Raji (cell line): ENCODE measurements around the gene PPOX.

ENCODE experiments used
- POLR2A ChIP-seq: IDR thresholded peaks from 2 replicates; pipeline ENCODE4 v1.6.1; 2011; ENCODE audit warnings: low read depth, low read length, control low read depth; ENCODE audit not compliant: insufficient read depth

Gene PPOX

DNA sequence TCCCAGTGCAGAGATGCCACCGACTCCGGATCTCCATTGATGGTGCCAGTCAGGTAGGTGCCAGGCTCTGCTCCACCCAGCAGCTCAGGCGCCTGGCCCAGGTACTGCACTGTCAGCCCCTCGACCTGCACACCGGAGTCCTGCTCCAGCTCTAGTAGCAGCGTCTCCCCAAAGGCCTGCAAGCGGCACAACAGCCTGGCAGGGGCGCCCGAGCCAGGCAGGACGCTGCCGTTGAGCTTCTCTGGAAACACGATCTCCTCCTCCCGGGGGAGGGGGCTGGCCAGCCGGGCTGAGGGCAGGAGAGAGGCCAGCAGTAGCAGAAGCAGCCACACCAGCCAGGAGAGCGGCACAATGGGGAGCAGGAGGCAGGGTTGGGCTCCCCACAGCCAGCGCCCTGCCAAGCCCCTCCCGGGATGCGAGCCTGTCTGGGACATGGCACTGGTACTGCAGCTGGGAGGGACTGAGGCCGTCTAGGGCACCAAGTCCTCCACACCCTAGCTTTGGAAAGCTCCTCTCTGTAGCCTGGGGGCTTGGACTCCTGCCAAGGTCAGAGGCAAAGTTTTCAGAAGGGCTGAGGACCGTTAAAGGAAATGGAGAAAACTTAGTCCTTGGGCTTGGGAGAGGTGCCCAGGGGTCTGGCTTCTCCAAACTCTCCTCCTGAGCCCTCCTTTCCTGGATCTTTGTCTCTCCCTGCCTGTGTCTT, 32.1 kb downstream of the PPOX start:
- no peak for TF ChIP-seq POLR2A

DNA sequence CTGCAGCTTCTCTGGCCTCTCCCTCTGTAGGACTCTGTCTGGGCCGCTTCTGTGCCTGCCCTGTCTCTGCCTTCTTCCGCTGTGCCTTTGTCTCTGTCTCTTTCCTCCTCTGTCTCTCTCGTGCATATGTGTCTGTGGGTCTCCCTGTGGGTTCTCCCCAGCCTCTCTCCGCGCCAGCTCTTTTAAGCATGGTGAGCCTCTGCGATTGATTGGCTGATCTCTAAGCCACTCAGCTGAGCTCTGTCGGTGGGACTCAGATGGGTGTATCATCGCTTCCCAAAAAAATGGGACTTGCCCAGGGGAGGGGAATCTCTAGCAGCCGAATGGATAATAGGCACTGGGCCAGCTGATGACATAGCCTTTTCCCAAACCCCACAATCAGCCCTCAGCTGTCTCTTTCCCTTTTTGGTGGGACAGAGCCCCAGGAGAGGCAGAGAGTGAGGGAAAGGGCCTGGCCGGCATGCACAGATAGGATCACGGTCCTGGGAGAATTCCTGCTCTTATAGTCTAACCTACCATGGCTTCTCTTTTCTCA, 32.7 kb downstream of the PPOX start, which contains the start of gene ADAMTS4:
Gene ADAMTS4 (minus strand): TSS at position 158 of the 535 bp plus-strand sequence. CDS start 427 bp downstream, outside the sequence.
- no peak for TF ChIP-seq POLR2A

DNA sequence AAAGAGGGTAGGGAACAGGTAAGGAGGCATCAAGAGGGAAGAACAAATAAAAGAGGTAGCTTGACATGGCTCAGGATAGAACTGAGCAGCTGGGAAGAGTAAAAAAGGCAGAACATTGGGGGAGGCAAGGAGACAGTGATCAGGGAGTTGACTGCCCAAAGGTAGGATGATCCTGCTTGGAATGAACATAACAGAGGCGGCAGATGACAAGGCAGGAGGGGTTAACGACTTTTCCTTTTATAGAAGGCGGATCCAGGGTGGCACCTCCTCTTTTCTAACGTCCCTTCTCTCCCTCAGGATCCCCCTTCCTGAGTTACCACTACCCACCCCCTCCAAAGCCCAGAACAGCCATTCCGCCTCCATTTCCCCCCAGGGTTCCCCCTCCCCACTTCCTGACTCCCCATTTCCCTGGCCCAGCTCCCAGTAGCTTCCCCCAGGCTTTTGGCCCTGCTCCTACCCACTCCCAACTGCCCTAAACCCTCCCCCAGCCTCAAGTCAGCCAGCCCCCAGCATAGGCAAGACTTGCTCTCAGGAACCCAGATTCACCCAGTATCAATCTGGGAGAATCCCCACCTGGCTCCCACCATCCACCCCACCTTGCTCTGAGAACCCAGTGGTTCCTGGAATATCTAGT, 33.4 kb downstream of the PPOX start:
- no peak for TF ChIP-seq POLR2A

DNA sequence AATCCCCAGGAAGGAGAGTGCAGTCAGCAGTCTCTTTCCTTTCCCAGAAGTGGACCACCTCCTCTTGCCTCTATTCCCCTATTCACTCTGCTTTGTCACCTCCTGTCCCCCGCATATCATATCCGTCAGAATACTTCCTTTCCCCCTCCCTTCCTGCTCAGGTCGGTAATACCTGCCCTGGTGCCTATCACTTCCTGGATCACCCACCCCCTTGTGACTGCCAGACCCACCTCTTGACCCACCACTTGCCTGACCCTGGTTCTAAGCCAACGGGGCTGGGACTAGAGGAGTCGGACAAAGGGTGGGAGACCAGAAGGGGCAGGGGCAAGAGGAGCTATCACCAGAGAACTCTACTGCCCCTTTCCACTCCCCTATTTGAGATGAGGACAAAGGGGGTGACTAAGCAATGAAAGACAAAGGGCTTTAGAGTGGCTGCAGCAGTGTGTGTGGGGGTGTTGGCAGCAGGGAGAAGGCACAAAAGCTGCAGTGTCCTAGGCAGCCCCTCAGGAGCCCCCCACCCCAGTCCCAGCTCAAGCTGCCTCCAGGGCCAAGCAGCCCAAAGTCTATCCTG, 34.3 kb downstream of the PPOX start:
- no peak for TF ChIP-seq POLR2A

DNA sequence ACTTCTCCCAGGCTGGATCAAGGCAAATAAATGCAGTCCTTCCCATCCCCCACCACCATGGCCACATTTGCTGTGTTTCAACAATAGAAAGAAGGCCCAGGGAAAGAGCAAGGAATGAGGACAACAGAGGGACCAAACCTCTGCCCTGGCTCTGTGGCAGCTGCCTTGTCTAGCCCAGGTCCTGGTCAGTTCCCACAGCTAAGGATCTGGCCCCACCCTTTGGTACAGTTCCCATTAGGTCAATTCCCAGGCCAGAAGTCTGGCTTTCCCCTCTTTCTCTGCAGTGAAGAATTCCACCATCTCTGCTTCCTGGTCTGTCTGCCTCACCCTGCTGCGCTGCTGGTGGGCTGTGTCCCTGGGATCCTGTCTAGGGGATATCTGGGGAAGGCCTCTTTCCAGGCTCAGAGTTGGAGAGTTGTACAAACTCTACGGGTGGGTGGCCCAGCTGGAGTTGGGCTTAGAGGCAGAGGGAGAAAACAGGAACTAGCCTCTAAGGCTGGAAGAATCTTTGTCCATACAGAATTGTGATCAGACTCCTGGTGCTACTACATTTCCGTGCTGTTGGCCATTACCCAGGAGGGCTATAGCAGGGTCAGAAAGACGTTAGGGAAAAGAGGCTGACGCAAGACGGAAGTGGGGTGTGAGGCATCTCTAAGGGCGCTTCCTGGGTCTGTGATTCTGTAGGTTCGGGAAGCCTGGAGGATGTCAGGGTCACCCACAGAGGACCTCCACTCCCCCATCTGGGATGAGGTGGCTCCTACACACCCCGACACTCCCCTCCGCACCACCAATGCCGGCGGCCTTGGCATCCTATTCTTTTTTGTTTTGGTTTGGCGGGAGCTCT, 35.0 kb downstream of the PPOX start:
- no peak for TF ChIP-seq POLR2A

DNA sequence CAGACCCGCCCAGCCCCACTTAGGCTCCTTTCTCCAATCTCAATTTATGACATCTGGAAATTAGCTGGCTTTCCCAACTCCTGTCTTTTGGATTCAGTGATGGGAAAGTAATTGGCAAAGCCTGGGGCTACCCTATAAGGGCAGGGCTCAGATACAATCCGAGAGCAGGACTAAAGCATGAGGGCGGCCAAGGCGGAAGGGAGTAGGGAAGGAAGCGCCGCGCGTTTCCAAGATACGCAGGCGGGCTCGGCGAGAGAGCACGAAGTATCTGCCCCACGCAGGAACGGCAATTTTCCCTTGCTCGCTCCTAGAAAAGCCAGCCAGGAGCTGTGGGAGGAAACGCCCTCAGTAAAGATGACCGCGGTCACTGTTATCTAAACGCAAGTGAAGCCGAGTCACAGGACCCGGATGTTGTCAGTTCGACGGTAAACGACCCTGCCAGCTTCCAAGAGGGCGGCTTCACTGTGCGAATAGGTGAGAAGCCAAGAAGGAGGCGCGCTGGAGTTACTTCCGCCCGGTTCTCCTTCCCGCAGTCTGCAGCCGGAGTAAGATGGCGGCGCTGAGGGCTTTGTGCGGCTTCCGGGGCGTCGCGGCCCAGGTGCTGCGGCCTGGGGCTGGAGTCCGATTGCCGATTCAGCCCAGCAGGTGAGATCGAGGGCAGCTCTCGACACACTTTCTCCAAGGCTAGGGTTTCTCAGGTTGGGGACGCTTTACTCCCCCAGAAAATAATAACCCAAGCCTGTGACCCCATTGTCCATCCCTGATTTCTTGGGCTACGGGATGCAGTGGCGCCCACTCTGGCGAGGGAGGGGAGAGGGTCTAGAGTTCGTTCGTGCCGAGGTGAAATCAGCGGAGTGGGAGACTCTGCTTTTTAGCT, 35.8 kb downstream of the PPOX start, which contains the start of gene NDUFS2:
Gene NDUFS2 (plus strand): TSS at position 532 of the 877 bp plus-strand sequence. CDS start 19 bp downstream, at position 551.
- TF ChIP-seq POLR2A, result peak; percentile 85

DNA sequence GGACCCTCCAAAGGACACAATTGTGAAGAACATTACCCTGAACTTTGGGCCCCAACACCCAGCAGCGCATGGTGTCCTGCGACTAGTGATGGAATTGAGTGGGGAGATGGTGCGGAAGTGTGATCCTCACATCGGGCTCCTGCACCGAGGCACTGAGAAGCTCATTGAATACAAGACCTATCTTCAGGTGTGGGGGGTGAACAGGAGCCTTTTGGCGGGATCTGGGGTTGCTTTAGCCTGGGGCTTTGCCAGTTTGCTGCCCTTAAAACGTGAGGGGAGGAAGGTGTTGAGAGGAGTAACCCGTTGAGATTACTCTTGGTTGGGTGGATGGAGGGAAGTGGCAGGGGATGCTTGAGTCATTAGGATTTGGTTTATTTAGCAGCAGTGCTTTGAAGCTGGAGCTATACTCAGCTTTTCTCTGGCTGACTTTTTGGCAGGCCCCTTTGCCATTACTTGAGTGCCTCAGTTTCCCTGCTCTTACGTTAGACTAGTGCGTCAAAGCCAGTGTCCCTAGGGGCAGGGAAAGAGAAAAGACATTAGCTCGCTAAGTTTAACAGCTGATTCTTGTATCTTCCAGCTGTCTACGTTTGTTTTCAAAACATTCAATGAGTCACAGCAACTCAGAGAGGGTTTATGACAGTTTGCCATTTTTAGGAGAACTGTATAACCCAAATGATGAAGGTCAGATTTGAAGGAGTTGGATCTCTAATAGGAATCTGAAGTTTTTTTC, 40.4 kb downstream of the PPOX start:
- no peak for TF ChIP-seq POLR2A

DNA sequence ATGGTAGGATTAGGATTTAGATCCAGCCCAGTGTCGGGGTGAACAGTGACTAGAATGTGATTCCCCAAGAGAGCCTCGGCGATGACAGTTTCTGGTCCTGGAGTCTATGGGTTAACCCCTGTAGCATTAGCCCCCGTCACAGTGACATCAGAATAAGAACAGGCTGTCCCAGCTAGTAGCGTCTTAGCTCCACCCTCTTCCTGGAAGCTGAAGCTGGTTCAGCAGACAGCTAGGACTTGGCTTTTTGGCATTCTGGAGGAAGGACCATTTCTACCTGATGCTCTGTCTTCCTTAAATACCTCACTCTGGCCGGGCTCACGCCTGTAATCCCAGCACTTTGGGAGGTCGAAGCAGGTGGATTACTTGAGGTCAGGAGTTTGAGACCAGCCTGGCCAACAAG, 40.9 kb downstream of the PPOX start:
- no peak for TF ChIP-seq POLR2A

DNA sequence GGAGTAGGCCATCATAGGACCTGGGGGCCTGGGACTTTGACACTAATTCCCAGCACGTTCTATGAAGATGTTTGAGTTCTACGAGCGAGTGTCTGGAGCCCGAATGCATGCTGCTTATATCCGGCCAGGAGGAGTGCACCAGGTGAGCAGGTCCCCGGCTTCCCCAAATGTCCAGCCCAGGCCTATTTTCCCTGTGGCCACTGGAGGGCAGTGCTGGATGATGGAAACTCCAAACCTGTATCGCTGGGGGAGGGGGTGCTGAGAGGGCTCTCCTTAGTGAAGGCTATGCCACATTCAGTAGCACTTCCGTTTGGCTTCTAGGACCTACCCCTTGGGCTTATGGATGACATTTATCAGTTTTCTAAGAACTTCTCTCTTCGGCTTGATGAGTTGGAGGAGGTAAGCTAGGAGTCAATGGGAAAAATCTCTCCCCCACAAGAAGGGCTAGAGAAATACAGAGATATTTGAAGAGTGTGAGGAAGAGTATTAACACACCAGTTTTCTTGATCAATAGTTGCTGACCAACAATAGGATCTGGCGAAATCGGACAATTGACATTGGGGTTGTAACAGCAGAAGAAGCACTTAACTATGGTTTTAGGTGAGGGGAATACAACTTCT, 43.7 kb downstream of the PPOX start:
- no peak for TF ChIP-seq POLR2A

DNA sequence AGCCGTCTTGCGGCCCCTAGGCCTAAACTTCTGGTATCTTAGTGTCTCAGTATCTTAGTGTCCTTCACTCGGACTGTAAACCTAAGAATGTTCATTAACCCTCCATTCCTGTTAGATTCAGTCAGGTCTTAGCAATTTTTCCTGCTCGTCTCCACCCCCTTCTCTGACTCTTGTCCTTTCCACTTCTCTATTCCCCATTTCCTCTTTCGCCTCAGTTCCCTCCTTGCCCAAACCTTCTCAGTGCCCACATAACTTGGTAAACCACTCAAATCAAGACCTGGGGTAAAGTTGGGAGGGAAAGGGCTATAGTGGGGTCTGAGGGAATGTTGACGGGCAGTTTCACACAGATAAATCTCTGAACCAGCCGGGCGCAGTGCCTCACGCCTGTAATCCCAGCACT, 48.1 kb downstream of the PPOX start:
- no peak for TF ChIP-seq POLR2A

DNA sequence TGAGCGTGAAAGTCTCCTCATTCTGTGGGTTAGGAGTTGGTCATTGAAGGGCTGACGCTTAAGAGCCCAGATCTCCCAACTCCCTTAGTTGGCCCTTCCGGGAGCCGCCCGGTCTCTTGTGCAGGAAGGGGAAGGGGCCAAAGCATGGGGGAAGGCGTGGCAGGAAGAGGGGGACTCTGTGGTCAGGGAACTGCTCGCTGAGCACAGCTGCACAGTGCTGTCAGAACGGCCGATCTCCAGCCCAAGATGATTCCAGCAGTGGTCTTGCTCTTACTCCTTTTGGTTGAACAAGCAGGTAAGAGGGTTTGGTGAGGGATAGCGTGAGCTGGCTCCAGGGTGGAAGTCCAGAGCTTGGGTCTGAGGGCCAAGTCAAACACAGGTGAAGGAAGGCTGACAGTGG, 48.9 kb downstream of the PPOX start, which contains the start of gene FCER1G:
Gene FCER1G (plus strand): TSS at position 220 of the 400 bp plus-strand sequence. CDS start 27 bp downstream, at position 247.
- TF ChIP-seq POLR2A, result no peak

DNA sequence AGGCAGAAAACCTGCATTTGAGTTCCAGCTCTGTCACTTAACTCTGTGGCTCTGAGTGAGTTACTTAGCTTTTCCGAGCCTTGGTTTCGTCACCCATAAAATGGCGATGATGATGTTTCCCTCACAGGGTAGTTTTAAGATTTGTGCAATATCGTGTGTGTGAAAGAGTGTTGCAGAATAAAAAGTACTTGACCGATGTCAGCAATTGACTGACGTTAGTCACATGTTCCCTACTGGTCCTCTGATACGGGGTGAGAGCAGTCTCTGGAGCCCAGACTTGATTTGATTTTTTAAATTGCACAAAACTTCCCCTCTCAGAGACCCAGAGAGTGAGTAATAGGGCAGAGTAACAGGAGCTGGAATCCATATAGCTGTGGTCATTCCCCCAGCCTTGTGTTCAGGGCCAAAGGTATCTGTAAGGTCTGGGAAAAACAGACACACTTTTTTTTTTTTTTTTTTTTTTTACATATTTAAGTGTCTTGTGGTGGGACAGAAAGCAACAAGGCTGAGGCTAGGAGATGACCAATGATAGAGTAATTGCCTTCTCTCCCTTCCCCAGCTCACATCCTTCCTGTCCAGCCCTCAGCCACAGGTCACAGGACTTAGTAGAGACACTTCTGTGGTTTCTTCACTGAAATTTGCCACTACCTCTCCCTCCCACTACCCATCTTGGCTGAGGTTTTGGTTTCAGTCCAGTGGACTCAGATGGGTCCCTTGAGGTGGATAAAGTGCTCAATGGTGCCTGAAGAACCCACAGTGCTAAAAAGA, 50.9 kb downstream of the PPOX start:
- no peak for TF ChIP-seq POLR2A
